ENCODE data around the gene HS6ST2. TPM values are rescaled to one million over a fixed set of nuclear protein-coding genes. Genes with fewer than 3 reads are reported as not detected.

HS6ST2 gene
- total RNA-seq, 1 donor from 2014 or later, result 6.0 TPM

DNA sequence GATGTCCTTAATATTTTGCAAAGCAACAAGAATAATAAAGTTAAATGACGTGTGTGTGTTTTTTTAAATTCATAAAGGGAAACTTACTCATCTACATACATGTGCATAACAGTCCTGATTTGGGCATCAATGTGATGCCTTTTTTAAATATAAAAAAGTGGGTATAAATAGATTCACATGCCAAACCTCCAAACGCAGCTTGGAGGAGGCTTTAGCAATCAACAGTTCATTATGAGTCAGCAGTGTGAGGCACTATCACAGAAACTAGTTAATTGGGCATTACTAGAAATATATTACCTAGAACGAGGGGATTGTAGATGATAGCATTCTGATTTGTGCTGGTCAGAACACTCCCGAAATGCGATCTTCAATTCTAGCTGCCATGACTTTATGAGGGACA, 115.1 kb downstream of the HS6ST2 start:
- DNase-seq, result no peak

GRCh38 chrX:132842460-132843238, 115.8 kb downstream of the HS6ST2 start:
- DNase-seq, result no peak

DNA sequence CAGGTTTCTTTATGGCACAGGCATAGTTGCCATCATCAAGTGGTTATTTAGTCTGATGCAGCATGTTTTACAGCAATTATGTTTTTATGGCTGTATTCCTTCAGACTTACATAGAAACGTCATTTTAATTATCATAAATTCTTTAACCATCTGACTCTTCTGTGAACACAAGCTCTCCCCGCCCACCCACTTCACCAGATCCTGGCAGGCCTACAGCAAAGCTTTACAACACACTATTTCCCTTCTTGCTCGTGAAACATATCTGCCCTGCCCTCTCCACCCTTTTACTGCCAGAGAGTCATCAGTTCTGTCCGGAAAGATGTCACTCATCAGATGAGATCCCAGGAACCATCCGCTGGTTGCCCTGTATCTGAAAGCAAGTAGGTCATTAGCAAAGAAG, 120.5 kb downstream of the HS6ST2 start:
- DNase-seq, result peak; percentile 1

DNA sequence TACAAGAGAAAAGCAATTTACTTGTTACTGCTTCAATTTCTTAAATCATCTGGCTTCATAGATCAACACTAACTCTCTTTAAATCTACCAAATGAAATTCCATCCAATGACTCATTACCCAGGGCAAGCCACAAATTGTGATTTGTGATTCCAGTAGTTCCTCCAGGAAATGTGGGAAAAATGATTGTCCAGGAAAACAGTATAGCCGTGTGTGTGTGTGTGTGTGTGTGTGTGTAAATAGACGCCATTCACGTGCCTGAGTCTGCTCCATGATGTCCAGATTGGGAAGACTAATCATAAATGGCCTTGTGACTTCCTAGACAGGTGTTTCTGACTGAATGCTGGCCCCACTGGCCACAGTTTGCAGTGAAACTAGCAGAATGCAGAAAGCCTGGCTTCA, 121.3 kb downstream of the HS6ST2 start:
- DNase-seq, result no peak

GRCh38 chrX:132836471-132836870, 122.0 kb downstream of the HS6ST2 start:
- DNase-seq, result no peak

DNA sequence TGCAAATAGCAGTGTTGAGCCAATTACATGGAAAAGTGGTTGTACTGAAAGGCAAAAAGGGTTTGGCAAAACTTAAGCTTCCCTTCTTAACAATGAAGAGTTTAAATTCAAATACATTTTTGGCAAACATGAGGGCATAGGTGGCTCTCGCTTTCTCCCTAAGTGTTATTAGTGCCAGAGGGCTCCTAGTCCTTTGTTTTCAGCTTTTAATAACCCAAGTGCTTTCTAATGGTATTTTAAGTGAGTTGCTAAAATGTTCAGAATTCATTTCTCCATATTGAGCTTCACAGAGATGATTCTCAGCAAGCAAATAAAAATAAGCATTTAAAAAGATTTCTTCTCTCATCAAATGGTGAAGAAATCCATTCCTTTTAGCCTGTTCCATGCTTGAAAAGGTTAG, 123.7 kb downstream of the HS6ST2 start:
- no peak for DNase-seq

DNA sequence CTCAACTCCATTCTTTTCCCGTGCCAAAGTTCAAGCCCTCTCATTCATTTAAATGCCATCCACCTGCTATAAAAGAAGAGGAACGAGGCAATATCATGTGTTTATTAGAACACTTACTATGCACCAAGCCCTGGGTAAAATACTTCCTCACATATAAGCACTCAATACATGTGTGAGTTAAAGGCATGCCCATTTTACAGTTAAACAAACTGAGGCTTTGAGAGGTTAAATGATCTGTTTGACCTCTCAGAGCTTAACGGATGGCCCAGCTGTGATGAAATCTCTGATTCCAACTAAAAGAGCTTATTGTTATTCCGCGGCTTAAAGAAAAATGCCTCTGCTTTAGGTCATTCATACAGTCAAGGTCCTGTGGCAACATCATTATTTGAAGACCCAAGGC, 124.3 kb downstream of the HS6ST2 start:
- no peak for DNase-seq

GRCh38 chrX:132833373-132833772, 125.1 kb downstream of the HS6ST2 start:
- no peak for DNase-seq

DNA sequence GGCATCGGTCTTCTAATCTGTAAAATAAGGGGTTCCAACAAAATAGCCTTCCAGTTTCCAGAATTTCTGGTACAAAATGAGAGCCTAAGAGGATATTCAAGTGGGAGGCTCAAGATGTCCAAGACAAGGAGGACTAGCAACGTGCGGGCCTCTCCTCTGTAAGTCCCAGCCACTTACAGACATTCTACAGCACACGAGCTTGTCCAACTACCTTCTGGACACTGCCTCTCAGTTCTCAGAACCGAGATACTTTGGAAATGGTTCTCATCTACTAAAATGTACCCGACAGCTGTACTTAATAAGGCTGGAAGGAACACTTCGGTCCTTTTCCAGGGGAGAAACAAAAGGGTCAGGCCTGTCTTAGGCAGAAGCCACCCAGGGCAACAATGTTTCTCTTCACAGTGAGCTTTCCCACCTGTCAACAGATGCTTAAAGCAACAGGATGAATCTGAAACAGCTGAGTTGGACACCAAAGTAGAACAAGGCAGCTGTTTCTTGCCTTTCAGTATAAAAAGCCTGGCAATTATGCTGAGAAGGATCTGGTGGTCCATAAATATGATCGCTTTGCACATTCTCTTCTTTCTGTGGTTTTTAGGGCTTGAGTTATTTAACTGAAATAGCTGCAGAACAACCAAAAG, 127.0 kb downstream of the HS6ST2 start:
- DNase-seq, result no peak

GRCh38 chrX:132822634-132823012, 135.8 kb downstream of the HS6ST2 start:
- DNase-seq, result no peak

DNA sequence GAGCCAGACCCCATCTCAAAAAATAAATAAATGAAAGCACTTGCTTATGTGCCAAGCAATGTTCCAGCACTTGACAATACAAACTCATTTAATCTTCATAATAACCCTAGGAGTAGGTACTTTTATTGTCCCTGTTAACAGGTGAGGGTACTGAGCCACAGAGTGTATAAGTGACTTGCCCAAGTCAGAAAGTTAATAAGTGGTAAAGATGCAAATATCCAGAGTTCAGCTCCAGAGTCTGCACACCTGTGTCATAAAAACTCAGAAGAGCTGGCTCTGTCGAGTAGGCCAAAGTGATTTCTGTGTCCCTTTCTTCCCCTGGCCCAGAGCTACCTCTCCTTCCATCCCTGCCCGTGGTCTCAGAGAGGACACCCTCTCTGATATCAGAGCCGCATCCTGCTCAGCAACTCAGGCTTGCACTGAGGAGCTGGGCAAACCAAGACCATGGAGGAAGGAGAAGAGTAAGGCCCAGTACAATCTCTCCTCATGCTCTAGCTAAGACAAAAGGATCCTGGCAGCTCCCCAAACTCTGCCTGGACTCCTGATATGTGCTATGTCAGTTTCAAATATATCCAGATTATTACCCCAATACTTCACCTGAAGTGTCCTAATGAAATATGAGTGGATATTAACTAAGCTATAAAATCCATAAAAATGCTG, 136.3 kb downstream of the HS6ST2 start:
- DNase-seq, result no peak

DNA sequence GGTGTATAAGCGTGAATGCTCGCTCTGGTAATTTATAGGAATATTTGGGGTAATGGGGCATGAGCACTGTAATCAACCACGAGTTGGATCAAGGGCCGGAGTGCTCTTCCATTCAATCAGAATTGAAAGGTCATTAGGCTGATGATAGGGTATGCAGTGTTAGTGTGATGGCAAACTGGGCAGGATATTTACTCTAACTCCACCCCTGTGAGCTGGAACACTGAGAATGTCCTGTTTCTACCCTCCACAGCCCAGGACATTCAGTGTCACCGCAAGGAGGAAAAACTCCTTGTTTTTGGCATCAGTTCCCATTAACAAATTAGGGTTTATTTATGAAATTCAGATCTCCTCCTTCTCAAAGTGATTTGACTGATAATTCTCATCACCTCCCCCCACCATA, 137.8 kb downstream of the HS6ST2 start:
- no peak for DNase-seq

DNA sequence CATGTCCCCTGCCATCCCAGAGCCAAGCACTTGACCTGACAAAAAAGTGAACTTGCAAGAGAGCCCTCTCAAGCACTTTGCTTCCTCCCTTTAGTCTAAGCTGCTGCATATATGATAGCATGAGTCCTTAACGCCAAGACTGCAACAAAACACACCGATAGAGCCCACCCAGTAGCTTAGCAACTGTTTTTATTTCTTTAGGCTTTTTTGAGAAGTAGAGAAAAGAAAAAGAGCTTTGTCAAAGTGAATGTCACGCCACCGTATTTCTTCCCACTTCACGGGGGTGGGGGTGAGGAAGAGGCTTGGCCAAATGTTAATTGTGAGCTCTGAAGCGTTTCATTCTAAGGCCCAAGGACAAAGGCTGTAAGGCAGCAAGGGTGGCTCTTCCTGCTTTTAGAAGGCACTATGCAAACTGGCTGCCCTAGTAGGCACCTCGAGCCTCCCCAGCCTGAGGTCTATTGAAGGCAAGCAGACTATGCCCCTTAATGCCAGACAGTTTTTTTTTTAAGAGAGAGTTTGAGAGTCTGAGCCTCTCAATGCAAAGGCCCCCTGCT, 138.6 kb downstream of the HS6ST2 start:
- DNase-seq, result no peak

GRCh38 chrX:132818638-132819037, 139.8 kb downstream of the HS6ST2 start:
- no peak for DNase-seq

DNA sequence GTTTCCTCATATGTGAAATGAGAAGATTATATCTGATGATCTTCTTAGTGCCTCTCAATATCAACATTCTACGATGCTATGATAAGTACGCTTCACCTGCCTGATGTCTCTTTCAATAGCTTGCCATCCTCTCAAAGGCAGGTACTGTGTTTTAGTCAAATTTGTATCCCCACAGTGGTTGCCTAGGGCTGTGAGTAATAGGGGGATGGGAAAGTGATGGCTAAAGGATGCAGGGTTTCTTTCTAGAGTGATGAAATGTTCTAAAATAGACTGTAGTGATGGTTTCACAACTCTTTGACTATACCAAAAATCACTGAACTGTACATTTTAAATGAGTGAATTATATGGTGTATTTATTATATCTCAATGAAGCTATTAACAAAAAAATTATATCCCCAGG, 142.8 kb downstream of the HS6ST2 start:
- no peak for DNase-seq

DNA sequence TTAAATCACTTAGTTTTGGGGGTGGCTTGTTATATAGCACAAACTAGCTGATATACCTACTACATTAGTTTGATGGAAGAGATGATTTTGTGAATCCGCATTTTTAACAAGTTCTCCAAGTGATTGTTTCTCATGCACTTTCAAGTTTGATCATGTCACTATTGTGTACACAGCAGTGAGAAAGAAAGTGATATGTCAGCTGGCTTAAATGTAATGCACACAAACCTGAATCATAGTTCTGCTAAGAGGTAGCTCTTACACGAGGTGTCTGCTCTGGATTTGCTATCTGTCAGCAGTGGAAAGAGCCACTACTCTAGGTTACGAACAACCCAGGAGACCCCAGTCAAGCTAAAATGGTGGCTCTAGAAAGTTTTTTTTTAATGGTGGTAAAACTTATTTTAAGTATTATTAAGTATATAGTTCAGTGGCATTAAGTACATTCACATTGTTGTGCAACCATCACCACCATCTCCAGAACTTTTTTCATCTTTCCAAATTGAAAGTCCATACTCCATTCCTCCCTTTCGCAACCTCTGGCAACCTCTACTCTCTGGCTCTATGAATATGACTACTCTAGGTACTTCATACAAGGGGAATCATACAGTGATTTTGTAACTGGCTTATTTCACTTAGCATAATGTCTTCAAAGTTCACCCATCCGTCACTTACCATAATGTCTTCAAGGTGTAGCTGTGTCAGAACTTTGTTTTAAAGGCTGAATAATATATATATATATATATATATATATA, 147.3 kb downstream of the HS6ST2 start:
- DNase-seq, result no peak

DNA sequence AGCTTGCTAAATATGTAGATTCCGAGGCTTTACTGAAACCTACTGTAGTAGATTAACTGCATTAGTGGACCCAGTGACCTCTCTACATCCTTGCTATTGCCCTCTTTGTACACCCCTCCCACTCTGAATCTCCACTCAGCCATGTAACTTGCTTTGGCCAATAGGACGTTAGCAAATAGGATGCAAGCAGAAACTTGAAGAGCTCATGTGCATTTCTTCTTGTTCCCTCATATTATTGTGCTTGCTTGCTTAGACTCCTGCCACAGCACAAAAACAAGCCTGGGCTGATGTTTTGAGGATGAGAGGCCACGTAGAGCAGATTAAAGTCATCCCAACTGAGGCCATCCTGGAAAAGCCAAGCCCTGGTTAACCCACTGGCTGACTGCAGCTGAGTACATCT, 147.9 kb downstream of the HS6ST2 start:
- no peak for DNase-seq

DNA sequence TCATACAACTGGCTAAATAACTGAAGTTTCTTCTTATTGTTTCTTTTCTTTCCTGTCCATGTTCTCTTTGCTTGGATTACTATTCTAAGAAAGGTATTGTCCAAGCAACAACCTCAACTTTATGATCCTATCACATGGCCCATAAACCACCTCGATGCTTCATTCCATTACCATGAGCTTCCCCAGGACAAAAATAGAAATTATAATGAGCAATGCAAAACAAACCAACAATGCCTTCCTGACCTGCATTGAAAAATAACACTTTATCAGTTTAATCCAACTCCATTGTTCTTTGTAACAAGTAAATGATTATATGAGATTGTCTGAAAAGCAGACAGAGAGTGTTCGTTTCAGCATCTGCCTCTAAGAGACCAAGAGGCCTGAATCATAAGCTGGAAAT, 148.8 kb downstream of the HS6ST2 start:
- DNase-seq, result no peak

GRCh38 chrX:132807411-132808030, 150.9 kb downstream of the HS6ST2 start:
- DNase-seq, result no peak

- DNase-seq, result no peak
These were observed 156.4 kb downstream of the HS6ST2 start for GRCh38 chrX:132802033-132802432.

DNA sequence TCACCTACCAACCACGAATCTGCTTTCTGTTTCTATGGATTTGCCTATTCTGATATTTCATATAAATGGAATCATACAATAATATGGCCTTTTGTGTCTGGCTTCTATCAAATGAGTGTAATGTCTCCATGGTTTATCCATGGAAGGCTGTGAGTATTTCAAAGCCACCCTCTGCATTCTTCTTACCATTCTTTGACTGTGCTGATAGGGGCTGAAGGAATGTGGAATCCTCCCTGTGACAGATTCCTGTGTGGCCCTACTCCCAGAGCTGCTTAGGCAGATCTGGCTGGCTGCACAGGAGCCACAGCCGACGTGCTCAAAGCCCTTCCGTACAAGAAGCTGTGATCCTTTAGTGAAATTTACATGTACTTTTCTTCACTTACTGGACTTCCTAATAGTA, 163.2 kb downstream of the HS6ST2 start:
- DNase-seq, result no peak

DNA sequence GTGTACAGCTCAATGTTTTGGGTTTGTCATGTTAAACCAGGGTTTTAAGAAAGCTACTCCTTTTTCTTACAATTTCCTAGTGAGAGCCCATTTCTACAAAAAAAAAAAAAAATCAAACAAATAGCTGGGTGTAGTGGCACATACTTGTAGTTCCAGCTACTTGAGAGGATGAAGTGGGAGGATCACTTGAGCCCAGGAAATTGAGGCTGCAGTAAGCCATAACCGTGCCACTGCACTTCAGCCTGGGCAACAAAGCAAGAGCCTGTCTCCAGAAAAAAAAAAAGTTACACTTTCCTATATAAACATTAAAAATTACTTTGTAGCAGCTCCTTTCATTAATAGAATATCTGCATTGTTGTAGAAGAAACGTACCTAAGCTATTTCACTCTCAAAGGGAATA, 166.7 kb downstream of the HS6ST2 start:
- no peak for DNase-seq
